ENCODE results near the gene SLC19A1.

SLC19A1 gene

GRCh38 chr21:45488931-45489721 is 53.1 kb downstream of the SLC19A1 start:
- DNase-seq = no peak

GRCh38 chr21:45487891-45488600 is 54.2 kb downstream of the SLC19A1 start:
- no peak for DNase-seq

- DNase-seq = no peak
Measured at GRCh38 chr21:45487161-45487806, 55.0 kb downstream of the SLC19A1 start.

- DNase-seq = no peak
Measured at GRCh38 chr21:45486443-45487160, 55.6 kb downstream of the SLC19A1 start.

- DNase-seq = no peak
Measured at GRCh38 chr21:45485686-45486442, 56.4 kb downstream of the SLC19A1 start.

GRCh38 chr21:45484318-45484717 is 57.9 kb downstream of the SLC19A1 start:
- no peak for DNase-seq

GRCh38 chr21:45482899-45483821 is 59.1 kb downstream of the SLC19A1 start:
- DNase-seq = no peak

- no peak for DNase-seq
Measured at GRCh38 chr21:45481977-45482898, 60.0 kb downstream of the SLC19A1 start.

GRCh38 chr21:45481566-45481965 is 60.7 kb downstream of the SLC19A1 start:
- no peak for DNase-seq

- DNase-seq = no peak
Measured at GRCh38 chr21:45480701-45481500, 61.3 kb downstream of the SLC19A1 start.

- no peak for DNase-seq
Measured at GRCh38 chr21:45479691-45480675, 62.3 kb downstream of the SLC19A1 start.

- no peak for DNase-seq
Measured at GRCh38 chr21:45478816-45479669, 63.2 kb downstream of the SLC19A1 start.

- DNase-seq = no peak
Measured at GRCh38 chr21:45478115-45478801, 64.0 kb downstream of the SLC19A1 start.

GRCh38 chr21:45477176-45478114 is 64.8 kb downstream of the SLC19A1 start:
- DNase-seq = no peak

- no peak for DNase-seq
Measured at GRCh38 chr21:45476582-45476981, 65.7 kb downstream of the SLC19A1 start.

Data from NCI-H510A treated with DMSO at 0.1 percent for 48 hours (cell line).